Measurements from ENCODE around the gene CYP4B1. TPM values are rescaled to one million over a fixed set of nuclear protein-coding genes. Genes with fewer than 3 reads are reported as not detected.

The CYP4B1 gene
- total RNA-seq, 4 donors from 2014 or later, result 578 to 1,081 (median 834) TPM

GRCh38 chr1:46802901-46803574 lies 4.2 kb downstream of the CYP4B1 start:
- Histone ChIP-seq H3K27me3 (no peaks in the 10 kb centered on the region), H3K36me3 (no peaks in the 10 kb centered on the region), H3K4me3 (peak overlapping the region; percentile 33 to 56 (median 46)), H3K27ac (peak overlapping the region; percentile 74 to 94 (median 90)), H3K4me1 (peaks cover 0 to 36% (median 3%) of the 10 kb centered on the region in 4 donors), H3K9me3 (no peaks in the 10 kb centered on the region)
- 78 to 83% methylated on average over 6 of the region's 6 CpGs for WGBS, 2 donors
- no peak for TF ChIP-seq CTCF (IDR thresholded peaks at IDR 0.05)
- no peak for TF ChIP-seq EP300 (IDR thresholded peaks at IDR 0.05)
- no peak for TF ChIP-seq POLR2A (IDR thresholded peaks at IDR 0.05)
- DNase-seq (ENCODE audit: low spot score in 2 of 2), result no peak

GRCh38 chr1:46804027-46804889 lies 5.4 kb downstream of the CYP4B1 start:
- 79 to 88% methylated on average over 2 of the region's 2 CpGs for WGBS, 2 donors
- Histone ChIP-seq H3K4me3 (peak overlapping the region; percentile 31 to 56 (median 46)), H3K27ac (peak overlapping the region; percentile 74 to 94 (median 90)), H3K4me1 (peaks cover 0 to 32% (median 3%) of the 10 kb centered on the region in 4 donors), H3K27me3 (no peaks in the 10 kb centered on the region), H3K9me3 (no peaks in the 10 kb centered on the region), H3K36me3 (no peaks in the 10 kb centered on the region)
- TF ChIP-seq POLR2A (IDR thresholded peaks at IDR 0.05) (peak in 1 of 2 donors; percentile 36), CTCF (IDR thresholded peaks at IDR 0.05) (no peak), EP300 (IDR thresholded peaks at IDR 0.05) (peak in 1 of 2 donors; percentile 63)
- DNase-seq (ENCODE audit: low spot score in 2 of 2), result peak; percentile 72

- Histone ChIP-seq H3K4me1 (peaks cover 0 to 32% (median 3%) of the 10 kb centered on the region in 4 donors), H3K27me3 (no peaks in the 10 kb centered on the region), H3K4me3 (peak overlapping the region; percentile 4 to 56 (median 34)), H3K9me3 (peaks cover 0 to 3% (median 0%) of the 10 kb centered on the region in 4 donors), H3K36me3 (peaks cover 0 to 5% (median 0%) of the 10 kb centered on the region in 3 donors), H3K27ac (peak overlapping the region; percentile 74 to 94 (median 90))
- WGBS, 2 donors, result 55 to 67% methylated on average over 1 of the region's 1 CpG
- DNase-seq (ENCODE audit: low spot score in 2 of 2), result peak; percentile 49 to 71
- TF ChIP-seq EP300 (IDR thresholded peaks at IDR 0.05) (no peak), CTCF (IDR thresholded peaks at IDR 0.05) (no peak), POLR2A (IDR thresholded peaks at IDR 0.05) (no peak)
These were observed 6.1 kb downstream of the CYP4B1 start for GRCh38 chr1:46804926-46805325.

- H3K27ac ChIP-seq, result peak overlapping the region; percentile 74 to 94 (median 90)
These were observed 6.9 kb downstream of the CYP4B1 start for GRCh38 chr1:46805755-46806154.

More at GRCh38 chr1:46805755-46806154, 6.9 kb downstream of the CYP4B1 start:
- Histone ChIP-seq H3K9me3 (peaks cover 0 to 3% (median 0%) of the 10 kb centered on the region in 4 donors), H3K36me3 (peaks cover 0 to 5% (median 0%) of the 10 kb centered on the region in 3 donors), H3K27me3 (no peaks in the 10 kb centered on the region), H3K4me1 (peaks cover 0 to 34% (median 3%) of the 10 kb centered on the region in 4 donors), H3K4me3 (peak overlapping the region; percentile 1 to 56 (median 12))
- WGBS, 2 donors, result 75 to 85% methylated on average over 1 of the region's 1 CpG
- no peak for TF ChIP-seq EP300 (IDR thresholded peaks at IDR 0.05)
- no peak for TF ChIP-seq POLR2A (IDR thresholded peaks at IDR 0.05)
- TF ChIP-seq CTCF (IDR thresholded peaks at IDR 0.05), result no peak
- no peak for DNase-seq (ENCODE audit: low spot score in 2 of 2)

Measured in tibial nerve (tissue), 4 donors.